Ascending aorta (tissue), 2 donors: ENCODE results near the gene CYBRD1. TPM values are rescaled to one million over a fixed set of nuclear protein-coding genes. Genes with fewer than 3 reads are reported as not detected.

Experiments used
- DNase-seq, 2 donors: peaks; one replicate each; pipeline ENCODE4 v3.0.0-alpha.2; 2019; ENCODE audit warnings: low spot score in 2 of 2
- H3K27ac ChIP-seq, 2 donors: fragments of 200-600 bp; sonication (generic); one replicate each; pipeline ENCODE4 v1.5.1; 2016 to 2017; ENCODE audit warnings: mild to moderate bottlenecking in 1 of 2
- H3K27me3 ChIP-seq: fragments of 200-600 bp; sonication (generic); one replicate; pipeline ENCODE4 v1.5.1; 2017
- H3K36me3 ChIP-seq, 2 donors: fragments of 200-600 bp; sonication (generic); one replicate each; pipeline ENCODE4 v1.5.1; 2016
- H3K4me1 ChIP-seq, 2 donors: fragments of 200-600 bp; sonication (generic); one replicate each; pipeline ENCODE4 v1.5.1; 2016 to 2017; ENCODE audit warnings: mild to moderate bottlenecking in 1 of 2
- H3K4me3 ChIP-seq, 2 donors: fragments of 200-600 bp; sonication (generic); one replicate each; pipeline ENCODE4 v1.5.1; 2016 to 2017; ENCODE audit warnings: mild to moderate bottlenecking in 1 of 2
- H3K9me3 ChIP-seq, 2 donors: fragments of 200-600 bp; sonication (generic); one replicate each; pipeline ENCODE4 v1.5.1; 2016
- CTCF ChIP-seq, 3 experiments: fragments of 200-600 bp in 2 of 3; fragments of 450-650 bp in 1 of 3; sonication (generic) in 2 of 3; IDR thresholded peaks; one replicate each; pipeline ENCODE4 v1.5.1; 2016 to 2019; ENCODE audit warnings: antibody characterized with exemption in 3 of 3, mild to moderate bottlenecking in 1 of 3, moderate library complexity in 1 of 3
- intact Hi-C: fragments of 100-400 bp; cut with DNase I; formaldehyde crosslinking; loops from one replicate; pipeline ENCODE4 v1.15.1; 2023
- total RNA-seq: library from RNA; depleted of rRNA; stranded (reverse); fragments of >200 nt; gene quantifications from one replicate; pipeline ENCODE4 v1.1.0, GENCODE V29; 2016

The CYBRD1 gene
- total RNA-seq, 1 donor from 2014 or later = 222 TPM

DNA sequence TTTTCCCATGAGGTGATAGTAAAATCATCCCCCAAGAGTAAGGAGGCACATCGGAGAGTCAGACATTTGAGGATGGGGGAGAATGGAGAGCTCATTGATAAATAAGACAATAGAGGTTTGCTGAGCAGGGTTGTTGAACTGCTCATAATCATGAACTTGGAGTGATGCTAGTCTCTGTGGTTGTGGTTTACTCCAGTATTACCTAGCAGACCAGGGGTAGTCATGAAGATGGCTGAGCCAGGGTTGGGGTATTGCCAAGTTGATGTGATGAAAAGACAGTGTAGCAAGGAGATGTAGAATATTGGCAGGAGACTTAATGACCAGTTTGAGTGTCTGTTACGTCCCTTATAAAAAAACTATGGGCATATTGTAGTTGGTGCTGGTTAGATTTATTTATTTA, 25.4 kb downstream of the CYBRD1 start:
- DNase-seq = no peak
- H3K9me3 ChIP-seq = no peaks in the 10 kb centered on the region
- H3K27me3 ChIP-seq = no peaks in the 10 kb centered on the region
- no peak overlapping the region for H3K27ac ChIP-seq
- H3K4me3 ChIP-seq = no peak overlapping the region
- intact Hi-C loops = no loop called here
- H3K4me1 ChIP-seq = no peaks in the 10 kb centered on the region
- no peak for TF ChIP-seq CTCF (IDR thresholded peaks at IDR 0.05)
- peaks cover 10 to 39% of the 10 kb centered on the region in 2 donors for H3K36me3 ChIP-seq

DNA sequence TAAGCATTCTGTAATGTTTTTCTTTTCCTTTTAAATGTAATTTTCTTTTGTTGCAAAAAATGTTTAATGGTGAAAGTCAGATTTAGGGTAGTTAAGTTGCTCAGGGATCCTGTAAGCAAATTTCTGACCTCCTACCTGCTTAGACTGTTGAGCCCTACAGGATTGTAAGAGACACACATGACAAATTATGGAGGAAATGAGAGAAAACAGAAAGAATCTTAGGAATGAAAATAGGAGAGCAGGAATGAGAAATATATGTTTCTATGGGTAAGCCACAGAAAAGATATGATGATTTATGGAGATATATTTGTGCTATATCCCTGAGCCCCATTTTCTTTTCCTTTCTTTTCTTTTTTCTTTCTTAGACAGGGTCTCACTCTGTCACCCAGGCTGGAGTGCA, 28.3 kb downstream of the CYBRD1 start:
- no peak for TF ChIP-seq CTCF (IDR thresholded peaks at IDR 0.05)
- H3K4me3 ChIP-seq = no peak overlapping the region
- no peaks in the 10 kb centered on the region for H3K4me1 ChIP-seq
- intact Hi-C loops = no loop called here
- H3K9me3 ChIP-seq = no peaks in the 10 kb centered on the region
- H3K36me3 ChIP-seq = peaks cover 11 to 43% of the 10 kb centered on the region in 2 donors
- no peaks in the 10 kb centered on the region for H3K27me3 ChIP-seq
- no peak overlapping the region for H3K27ac ChIP-seq
- DNase-seq = no peak

DNA sequence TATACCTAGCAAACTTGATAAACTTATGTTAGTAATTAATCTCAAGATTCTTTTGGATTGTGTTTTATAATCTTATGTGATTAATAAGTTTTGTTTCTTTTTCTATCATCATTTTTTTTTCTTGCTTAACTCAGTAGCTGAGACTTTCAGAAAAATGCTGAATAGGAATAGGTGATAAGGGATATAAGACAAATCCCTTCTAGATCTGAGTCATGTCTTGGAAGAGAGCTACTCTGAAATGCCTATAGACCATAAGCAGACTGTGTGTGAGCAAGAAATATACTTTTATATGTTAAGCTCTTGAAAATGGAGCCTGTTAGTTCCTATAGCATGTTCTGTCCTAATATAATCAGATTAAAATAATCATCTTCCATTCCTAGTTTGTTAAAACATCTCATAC, 29.6 kb downstream of the CYBRD1 start:
- H3K27ac ChIP-seq = no peak overlapping the region
- H3K9me3 ChIP-seq = no peaks in the 10 kb centered on the region
- no peak for DNase-seq
- H3K27me3 ChIP-seq = no peaks in the 10 kb centered on the region
- H3K4me1 ChIP-seq = no peaks in the 10 kb centered on the region
- no peak overlapping the region for H3K4me3 ChIP-seq
- H3K36me3 ChIP-seq = peaks cover 11 to 49% of the 10 kb centered on the region in 2 donors
- no peak for TF ChIP-seq CTCF (IDR thresholded peaks at IDR 0.05)
- intact Hi-C loops = no loop called here

DNA sequence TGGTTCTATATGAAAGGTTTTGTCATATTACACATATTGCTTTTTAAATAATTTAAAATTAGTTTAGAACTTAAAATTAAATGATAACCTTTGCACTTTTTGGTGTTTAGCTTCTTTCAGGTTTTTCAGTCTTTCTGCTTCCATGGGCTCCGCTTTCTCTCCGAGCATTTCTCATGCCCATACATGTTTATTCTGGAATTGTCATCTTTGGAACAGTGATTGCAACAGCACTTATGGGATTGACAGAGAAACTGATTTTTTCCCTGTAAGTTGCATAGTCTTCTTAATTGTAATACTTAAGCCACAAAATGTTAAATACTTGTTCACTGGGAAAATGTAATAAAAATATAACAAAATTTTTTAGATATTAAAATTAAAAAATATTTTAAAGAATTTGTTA, 31.0 kb downstream of the CYBRD1 start:
- DNase-seq = no peak
- no peak overlapping the region for H3K27ac ChIP-seq
- H3K36me3 ChIP-seq = peaks cover 11 to 53% of the 10 kb centered on the region in 2 donors
- H3K27me3 ChIP-seq = no peaks in the 10 kb centered on the region
- H3K9me3 ChIP-seq = no peaks in the 10 kb centered on the region
- no peak overlapping the region for H3K4me3 ChIP-seq
- no peaks in the 10 kb centered on the region for H3K4me1 ChIP-seq
- intact Hi-C loops = no loop called here
- no peak for TF ChIP-seq CTCF (IDR thresholded peaks at IDR 0.05)

DNA sequence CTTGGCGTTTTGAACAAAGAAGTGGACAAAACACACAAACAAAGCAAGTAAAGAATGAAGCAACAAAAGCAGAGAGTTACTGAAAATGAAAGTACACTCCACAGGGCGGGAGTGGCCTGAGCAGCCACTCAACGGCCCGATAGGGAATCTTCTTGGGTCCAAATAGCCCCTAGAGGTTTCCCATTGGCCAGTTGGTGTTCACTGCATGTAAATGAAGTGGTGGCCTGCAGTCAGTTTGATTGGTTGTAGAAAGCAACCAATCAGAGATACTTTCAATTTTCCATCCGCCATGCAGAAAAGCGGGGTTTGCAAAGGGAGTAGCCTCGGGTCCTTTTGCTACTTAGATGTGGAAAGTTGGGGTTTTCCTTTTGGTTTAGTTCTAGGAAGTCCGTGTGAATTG, 31.6 kb downstream of the CYBRD1 start:
- DNase-seq = no peak
- intact Hi-C loops = no loop called here
- TF ChIP-seq CTCF (IDR thresholded peaks at IDR 0.05) = no peak
- Histone ChIP-seq H3K4me3 (no peak overlapping the region), H3K9me3 (no peaks in the 10 kb centered on the region), H3K27me3 (no peaks in the 10 kb centered on the region), H3K36me3 (peaks cover 11 to 52% of the 10 kb centered on the region in 2 donors), H3K4me1 (no peaks in the 10 kb centered on the region), H3K27ac (no peak overlapping the region)

DNA sequence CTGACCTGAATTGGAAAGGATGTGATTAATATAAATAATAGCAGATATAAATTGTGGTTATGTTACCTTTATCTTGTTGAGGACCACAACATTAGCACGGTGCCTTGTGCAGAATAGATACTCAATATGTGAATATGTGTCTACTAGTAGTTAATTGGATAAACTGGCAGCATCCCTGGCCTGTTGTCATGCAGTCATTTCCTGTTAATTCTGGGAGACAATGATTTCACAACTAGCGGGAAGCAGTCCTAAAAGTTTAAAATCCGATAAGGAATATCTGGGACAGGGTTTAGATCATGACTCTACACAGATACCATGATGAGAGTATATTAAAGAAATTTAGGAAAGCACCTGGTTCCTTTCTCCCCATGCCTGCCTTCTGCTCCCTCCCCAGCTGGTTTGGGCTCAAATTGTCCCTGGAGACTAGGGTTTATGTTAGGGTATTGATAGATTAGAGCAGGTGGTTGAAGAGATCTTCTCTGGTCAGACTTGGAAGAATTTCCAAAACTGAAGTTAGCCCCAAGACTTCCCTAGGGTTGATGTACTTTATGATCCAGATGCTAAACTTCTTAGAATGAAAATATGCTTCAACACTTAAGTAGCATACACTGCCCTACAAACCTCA, 32.8 kb downstream of the CYBRD1 start:
- intact Hi-C loops = no loop called here
- no peak overlapping the region for H3K4me3 ChIP-seq
- no peak for DNase-seq
- no peak overlapping the region for H3K27ac ChIP-seq
- TF ChIP-seq CTCF (IDR thresholded peaks at IDR 0.05) = no peak
- peaks cover 11 to 44% of the 10 kb centered on the region in 2 donors for H3K36me3 ChIP-seq
- H3K27me3 ChIP-seq = no peaks in the 10 kb centered on the region
- no peaks in the 10 kb centered on the region for H3K9me3 ChIP-seq
- H3K4me1 ChIP-seq = no peaks in the 10 kb centered on the region
